Measurements from ENCODE around the gene RELL1. TPM values are rescaled to one million over a fixed set of nuclear protein-coding genes. Genes with fewer than 3 reads are reported as not detected.

RELL1 gene
- total RNA-seq, 1 donor from 2014 or later, result 23.1 TPM

- Histone ChIP-seq H3K27ac (ENCODE audit: low read depth, low read length) (no peak overlapping the region), H4K20me1 (ENCODE audit: insufficient read depth, low read length) (no peaks in the 10 kb centered on the region), H3K9me3 (ENCODE audit: insufficient read depth, low read depth, low read length) (no peaks in the 10 kb centered on the region), H3K4me2 (ENCODE audit: low read length) (no peak overlapping the region), H3K36me3 (ENCODE audit: insufficient read depth, low read length) (no peaks in the 10 kb centered on the region), H3K79me2 (ENCODE audit: insufficient read depth, low read length) (no peaks in the 10 kb centered on the region), H3K4me3 (ENCODE audit: insufficient read depth, low read depth, low read length) (no peak overlapping the region), H3K9ac (ENCODE audit: low read length) (no peak overlapping the region), H3K27me3 (ENCODE audit: insufficient read depth, low read length) (no peaks in the 10 kb centered on the region), H2AFZ (ENCODE audit: low read depth, low read length) (no peak overlapping the region), H3K4me1 (ENCODE audit: insufficient read depth, low read length) (no peaks in the 10 kb centered on the region)
- no peak for FAIRE-seq
- Mint-ChIP-seq H3K4me3 (ENCODE audit: unreplicated experiment) (no peak overlapping the region), H3K4me1 (ENCODE audit: low read depth, unreplicated experiment) (peaks cover 11% of the 10 kb centered on the region), H3K27ac (ENCODE audit: unreplicated experiment) (no peak overlapping the region), H3K9me3 (ENCODE audit: unreplicated experiment) (peaks cover 4% of the 10 kb centered on the region), H3K36me3 (ENCODE audit: low read depth, unreplicated experiment) (no peaks in the 10 kb centered on the region), H3K27me3 (ENCODE audit: low read depth, unreplicated experiment) (no peaks in the 10 kb centered on the region)
- DNase-seq (ENCODE audit: low read depth), result peak; percentile 91
- no peak for TF ChIP-seq CTCF (IDR thresholded peaks at IDR 0.05; ENCODE audit: insufficient read depth, low read depth, low read length)
Observed at GRCh38 chr4:37561803-37562207, 124.4 kb downstream of the RELL1 start.

GRCh38 chr4:37561196-37561802, 124.9 kb downstream of the RELL1 start:
- H3K27ac ChIP-seq (ENCODE audit: low read depth, low read length), result no peak overlapping the region
- H3K4me3 Mint-ChIP-seq (ENCODE audit: unreplicated experiment), result no peak overlapping the region
- H3K36me3 ChIP-seq (ENCODE audit: insufficient read depth, low read length), result no peaks in the 10 kb centered on the region
- no peak overlapping the region for H2AFZ ChIP-seq (ENCODE audit: low read depth, low read length)
- no peak overlapping the region for H3K4me3 ChIP-seq (ENCODE audit: insufficient read depth, low read depth, low read length)
- peaks cover 11% of the 10 kb centered on the region for H3K4me1 Mint-ChIP-seq (ENCODE audit: low read depth, unreplicated experiment)
- peak overlapping the region; percentile 3 for H3K27ac Mint-ChIP-seq (ENCODE audit: unreplicated experiment)
- H3K36me3 Mint-ChIP-seq (ENCODE audit: low read depth, unreplicated experiment), result no peaks in the 10 kb centered on the region
- TF ChIP-seq EZH2 (IDR thresholded peaks at IDR 0.05; ENCODE audit: insufficient read depth, low read length), result no peak
- TF ChIP-seq CTCF (IDR thresholded peaks at IDR 0.05; ENCODE audit: insufficient read depth, low read depth, low read length), result no peak
- no peaks in the 10 kb centered on the region for H3K79me2 ChIP-seq (ENCODE audit: insufficient read depth, low read length)
- no peaks in the 10 kb centered on the region for H3K27me3 Mint-ChIP-seq (ENCODE audit: low read depth, unreplicated experiment)
- no peak overlapping the region for H3K4me2 ChIP-seq (ENCODE audit: low read length)
- no peak overlapping the region for H3K9ac ChIP-seq (ENCODE audit: low read length)
- no peaks in the 10 kb centered on the region for H3K4me1 ChIP-seq (ENCODE audit: insufficient read depth, low read length)
- H4K20me1 ChIP-seq (ENCODE audit: insufficient read depth, low read length), result no peaks in the 10 kb centered on the region
- no peak for FAIRE-seq
- DNase-seq (ENCODE audit: low read depth), result no peak
- H3K9me3 ChIP-seq (ENCODE audit: insufficient read depth, low read depth, low read length), result no peaks in the 10 kb centered on the region
- peaks cover 4% of the 10 kb centered on the region for H3K9me3 Mint-ChIP-seq (ENCODE audit: unreplicated experiment)
- no peaks in the 10 kb centered on the region for H3K27me3 ChIP-seq (ENCODE audit: insufficient read depth, low read length)

Other genes with a start within 250 kb of the RELL1 start
- 23.8 and 24.4 TPM in 2 replicates for gene PGM2, start 140.3 kb upstream of the RELL1 start, total RNA-seq
- gene TBC1D1, start 204.7 kb upstream of the RELL1 start, total RNA-seq, result 54.5 and 59.8 TPM in 2 replicates